T47D (cell line): ENCODE measurements around the gene STK32C.

Experiments used
- DNase-seq, 2 experiments: peaks; one replicate each; pipeline versions ENCODE4 v3.0.0 to v3.0.0-alpha.2; 2011 to 2012; ENCODE audit warnings: low read depth in 1 of 2, low spot score in 1 of 2
- JUND ChIP-seq: IDR thresholded peaks from 2 replicates; pipeline ENCODE4 v1.6.1; 2012; ENCODE audit warnings: low read depth
- in situ Hi-C: cut with HindIII; loops from 2 replicates; pipeline ENCODE4 v1.10.0; 2016; ENCODE audit warnings: low sequenced_read_pairs, low pct_unique_long_range_greater_than_20kb

The STK32C gene

DNA sequence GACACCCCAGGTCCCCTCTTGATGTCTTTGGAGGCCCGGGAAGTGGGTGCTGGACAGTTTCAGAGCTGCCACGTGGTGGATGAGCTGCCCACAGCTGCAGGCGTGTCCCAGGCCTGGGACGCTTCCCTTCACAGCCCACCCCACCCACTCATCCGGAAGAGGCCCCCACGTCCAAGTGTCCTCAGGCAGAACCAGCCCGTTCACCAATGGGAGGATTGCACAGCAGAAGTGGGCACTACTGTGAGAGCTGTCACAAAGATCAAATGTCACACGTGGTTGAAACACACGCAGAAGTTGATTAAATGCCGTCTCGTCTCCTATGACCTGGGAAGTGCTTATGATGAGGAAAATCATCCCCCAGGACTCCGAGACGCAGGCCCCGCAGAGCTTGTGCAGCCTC, 52.9 kb downstream of the STK32C start:
- TF ChIP-seq JUND, result no peak
- in situ Hi-C loops, result no loop called here
- DNase-seq, result no peak

DNA sequence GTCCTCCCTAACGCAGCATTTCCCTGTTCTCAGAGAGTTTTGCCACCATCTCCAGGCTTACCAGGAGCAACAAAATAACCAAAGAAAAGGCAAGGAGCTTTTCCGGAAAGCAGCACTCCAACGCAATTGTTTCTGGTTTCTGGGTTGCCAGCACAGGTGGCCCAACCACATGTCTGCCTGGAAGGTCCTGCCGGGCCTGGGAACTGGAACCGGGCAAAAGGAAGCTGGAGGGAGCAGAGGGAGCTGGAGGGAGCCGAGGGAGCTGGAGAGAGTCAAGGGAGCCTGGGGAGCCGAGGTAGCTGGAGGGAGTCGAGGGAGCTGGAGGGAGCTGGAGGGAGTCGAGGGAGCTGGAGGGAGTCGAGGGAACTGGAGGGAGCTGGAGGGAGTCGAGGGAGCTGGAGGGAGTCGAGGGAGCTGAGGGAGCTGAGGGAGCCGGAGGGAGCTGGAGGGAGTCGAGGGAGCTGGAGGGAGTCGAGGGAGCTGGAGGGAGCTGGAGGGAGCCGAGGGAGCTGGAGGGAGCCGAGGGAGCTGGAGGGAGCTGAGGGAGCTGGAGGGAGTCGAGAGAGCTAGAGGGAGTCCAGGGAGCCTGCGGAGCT, 54.6 kb downstream of the STK32C start:
- no peak for DNase-seq
- TF ChIP-seq JUND, result no peak
- in situ Hi-C loops, result no loop called here

DNA sequence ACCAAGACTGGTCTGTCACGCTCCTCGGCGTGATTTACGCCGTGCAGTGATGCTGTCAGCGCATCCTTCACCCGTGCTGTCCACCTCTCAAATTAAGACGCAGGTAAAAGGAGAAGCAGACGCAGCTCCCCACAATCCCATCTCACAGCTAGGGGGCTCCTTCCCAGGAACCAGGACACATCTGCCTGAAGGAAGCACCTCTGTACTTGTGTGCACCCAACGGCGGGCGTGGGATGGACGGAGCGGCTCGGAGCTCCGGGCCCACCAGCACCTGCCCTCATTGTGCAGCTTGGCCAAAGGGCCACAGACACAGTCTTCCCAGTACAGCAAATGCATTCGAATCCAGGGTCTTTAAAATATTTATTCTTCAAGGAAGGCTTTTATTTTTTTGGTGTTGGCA, 55.3 kb downstream of the STK32C start:
- no peak for TF ChIP-seq JUND
- DNase-seq, result no peak
- in situ Hi-C loops, result no loop called here

DNA sequence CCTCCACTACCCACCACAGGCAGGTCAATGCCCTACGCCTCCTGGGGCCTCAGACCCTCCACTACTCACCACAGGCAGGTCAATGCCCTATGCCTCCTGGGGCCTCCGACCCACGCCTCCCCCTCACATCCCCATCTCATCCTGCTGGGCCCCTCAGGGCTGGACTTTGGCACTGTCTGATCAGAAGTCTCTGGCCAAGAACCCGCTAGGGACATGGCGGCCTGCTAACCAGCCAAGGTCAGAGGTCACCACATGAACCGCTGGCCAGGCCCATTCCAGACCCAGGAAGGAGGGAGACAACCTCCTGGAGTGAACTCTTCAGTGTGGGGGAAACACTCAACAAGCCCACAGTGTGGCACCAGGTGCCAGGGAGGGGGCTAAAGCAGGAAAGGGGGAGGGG, 55.8 kb downstream of the STK32C start:
- in situ Hi-C loops, result no loop called here
- no peak for DNase-seq
- no peak for TF ChIP-seq JUND

DNA sequence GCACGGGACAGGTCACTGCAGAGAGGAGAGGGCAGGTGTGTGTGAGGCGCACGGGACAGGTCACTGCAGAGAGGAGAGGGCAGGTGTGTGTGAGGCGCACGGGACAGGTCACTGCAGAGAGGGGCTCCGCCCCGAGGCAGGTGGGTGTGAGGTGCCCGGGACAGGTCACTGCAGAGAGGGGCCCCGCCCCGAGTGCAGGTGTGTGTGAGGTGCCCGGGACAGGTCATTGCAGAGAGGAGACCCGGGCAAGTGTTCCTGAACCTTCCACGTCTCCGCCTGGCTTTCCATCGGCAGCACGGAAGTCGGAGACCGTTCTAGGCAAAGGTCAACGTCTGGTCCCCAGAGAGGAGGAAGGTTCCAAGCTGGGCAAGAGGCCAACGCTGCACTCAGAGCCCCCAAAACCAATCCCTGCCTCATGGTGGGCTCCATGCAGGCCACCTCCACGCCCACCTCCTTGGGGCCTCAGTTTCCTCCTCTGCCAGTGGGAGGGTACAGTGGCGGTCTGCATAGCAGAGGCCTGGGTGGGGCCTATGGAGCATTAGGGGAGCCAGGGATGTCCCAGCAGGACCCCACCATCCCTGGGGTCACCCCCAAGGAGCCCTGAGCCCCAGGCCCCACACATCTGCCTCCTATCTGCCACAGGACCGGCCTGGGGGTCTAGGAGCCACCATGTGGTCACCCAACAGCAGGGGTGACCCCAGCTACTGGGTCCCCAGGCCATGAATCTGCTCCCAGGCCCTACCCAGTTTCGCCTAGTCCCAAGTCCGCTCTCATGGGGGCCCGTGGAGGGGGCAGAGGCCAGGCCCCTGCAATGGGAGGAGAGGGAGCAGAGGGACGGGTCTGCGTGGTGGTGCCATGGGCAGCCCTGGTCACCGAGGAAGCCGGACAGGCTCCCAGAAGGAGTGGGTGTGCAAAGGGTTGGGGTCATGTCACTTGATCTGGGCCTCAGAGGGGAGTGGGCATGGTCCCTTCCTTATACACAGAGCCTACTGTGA, 57.0 kb downstream of the STK32C start:
- no peak for DNase-seq
- no peak for TF ChIP-seq JUND
- in situ Hi-C loops, result no loop called here

DNA sequence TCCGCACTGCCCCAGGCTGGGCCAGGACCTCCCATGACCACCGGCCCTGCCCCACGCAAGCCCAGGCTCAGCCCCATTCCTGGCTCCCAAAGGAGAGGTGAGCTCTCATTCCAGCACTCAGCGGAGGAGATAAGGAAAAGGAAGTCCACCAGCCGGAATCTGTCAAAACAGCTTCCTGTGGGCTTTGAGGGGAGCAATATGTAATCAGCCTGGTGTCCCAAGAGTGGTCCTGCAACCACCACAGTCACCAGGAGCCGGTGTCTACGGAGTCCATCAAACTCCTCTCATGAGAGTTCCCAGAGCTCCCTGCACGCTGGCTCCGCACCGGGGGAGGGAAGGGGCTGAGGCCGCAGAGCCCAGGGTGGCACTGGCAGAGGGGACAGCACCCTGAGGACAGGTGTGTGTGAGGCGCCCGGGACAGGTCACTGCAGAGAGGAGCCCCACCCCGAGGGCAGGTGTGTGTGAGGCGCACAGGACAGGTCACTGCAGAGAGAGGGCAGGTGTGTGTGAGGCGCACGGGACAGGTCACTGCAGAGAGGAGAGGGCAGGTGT, 57.9 kb downstream of the STK32C start:
- in situ Hi-C loops, result no loop called here
- no peak for TF ChIP-seq JUND
- no peak for DNase-seq

DNA sequence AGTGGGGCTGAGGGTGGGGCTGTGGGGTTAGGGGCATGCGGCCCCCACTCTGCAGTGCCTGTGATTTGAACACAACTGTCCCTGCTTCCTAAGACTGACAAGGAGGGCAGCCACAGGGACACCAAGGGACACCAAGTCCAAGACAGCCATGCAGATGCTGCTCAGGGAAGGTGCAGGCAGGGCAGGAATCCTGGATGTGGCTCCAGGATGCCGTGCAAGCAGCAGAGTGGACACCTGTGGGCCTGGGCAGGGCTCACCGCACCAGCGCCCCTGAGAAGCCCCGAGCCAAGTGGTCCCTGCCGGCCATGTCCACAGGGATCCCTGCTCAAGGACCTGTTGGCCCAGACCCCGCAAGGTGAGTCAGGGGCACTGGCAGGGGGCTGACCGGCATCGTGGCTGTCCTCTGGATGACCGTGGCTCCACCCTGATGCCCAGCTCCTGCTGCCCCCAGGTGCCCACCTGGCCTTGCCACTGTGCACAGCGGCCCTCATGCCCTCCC, 58.5 kb downstream of the STK32C start:
- no peak for TF ChIP-seq JUND
- in situ Hi-C loops, result no loop called here
- no peak for DNase-seq

DNA sequence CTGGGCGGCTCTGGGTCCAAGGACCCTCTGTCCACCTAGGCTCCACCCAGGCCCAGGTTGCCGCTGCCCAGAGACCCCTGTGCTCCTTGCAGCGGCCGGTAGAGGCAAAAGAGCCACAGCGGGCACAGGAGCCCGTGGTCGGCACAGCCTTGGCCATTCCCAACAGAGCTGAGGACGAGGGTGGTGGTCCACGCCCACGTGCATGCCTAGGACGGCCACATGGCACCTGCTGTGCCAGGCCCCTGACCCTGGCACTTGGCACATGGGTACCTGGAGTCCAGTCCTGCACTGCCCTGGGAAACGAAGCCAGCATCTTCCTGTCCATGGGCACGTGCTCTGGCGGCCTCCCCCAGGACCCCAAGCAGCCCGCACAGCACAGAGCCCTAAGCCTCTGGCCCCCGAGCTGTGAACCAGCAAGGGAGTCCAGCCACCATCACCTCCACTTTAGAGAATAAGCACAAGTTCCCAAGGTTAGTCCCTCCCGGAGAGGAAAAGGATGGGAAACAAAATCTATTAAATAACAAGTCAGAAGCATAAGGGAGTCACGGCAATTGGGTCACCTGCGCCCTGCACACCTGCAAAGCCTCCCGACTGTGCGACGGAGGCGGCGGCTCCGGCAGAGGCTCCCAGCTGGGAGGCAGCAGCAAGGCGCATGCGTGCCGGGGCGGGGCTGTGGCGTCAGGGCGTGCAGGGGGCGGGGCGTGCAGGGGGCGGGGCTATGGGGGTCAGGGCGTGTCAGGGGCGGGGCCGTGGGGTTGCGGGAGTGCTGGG, 59.1 kb downstream of the STK32C start:
- no peak for TF ChIP-seq JUND
- peak; percentile 76 to 91 for DNase-seq
- in situ Hi-C loops, result no loop called here

DNA sequence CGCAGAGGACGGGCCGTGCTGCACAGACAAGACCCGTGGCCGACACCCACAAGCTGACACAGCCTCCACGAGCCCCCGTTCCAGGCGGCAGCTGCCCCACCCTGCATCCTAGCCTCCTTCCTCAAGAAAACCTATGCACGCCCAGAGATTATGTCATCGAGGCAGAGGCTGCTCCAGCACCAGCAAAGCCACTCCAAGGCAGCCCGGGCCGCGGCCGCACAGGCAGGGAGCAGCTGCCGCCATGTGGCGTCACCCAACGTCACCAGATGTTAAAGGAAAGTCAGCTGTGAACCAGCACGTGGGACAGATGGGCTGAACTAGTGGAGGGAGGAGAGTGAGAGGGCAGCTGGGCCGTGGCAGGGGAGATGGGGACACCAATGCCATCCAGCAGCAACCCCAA, 59.8 kb downstream of the STK32C start:
- in situ Hi-C loops, result no loop called here
- no peak for DNase-seq
- no peak for TF ChIP-seq JUND

DNA sequence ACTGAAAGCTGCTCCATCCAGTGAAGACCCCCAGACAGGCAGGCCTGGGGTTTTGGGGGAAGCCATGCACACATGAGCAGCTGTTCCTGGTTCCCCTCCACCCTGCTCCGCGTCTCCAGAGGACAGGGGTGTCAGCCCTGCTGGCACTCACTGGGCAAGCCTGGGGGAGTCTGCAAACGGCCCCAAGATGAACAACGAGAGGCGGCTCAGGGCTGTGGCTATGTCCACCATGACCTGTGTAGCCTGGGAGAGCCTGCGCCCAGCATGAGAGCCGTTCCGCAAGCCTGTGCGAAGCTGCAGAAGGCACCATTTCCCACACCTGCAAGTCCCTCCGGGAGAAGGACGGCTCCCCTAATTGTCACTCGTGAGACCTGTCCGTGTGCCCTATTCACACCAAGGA, 61.5 kb downstream of the STK32C start:
- no peak for TF ChIP-seq JUND
- no peak for DNase-seq
- in situ Hi-C loops, result no loop called here

DNA sequence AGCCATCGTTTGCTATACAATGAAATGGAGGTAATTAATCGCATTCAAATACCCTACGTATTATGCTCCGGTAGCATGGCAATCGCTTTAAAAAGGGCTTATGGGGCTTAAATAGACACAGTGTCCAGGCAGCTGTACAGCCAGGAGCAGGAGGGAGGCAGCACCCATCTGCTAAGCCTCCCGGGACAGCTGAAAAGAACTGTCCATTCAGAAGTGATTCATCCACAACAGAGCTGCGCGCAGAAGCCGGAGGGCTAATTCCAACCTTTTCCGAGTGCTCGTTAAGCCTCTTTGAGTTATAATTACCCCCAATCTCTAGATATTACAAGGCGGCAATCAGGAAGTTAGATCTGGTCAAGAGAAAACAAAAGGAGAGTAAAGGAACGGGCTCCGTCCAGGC, 62.7 kb downstream of the STK32C start:
- no peak for TF ChIP-seq JUND
- in situ Hi-C loops, result no loop called here
- no peak for DNase-seq

DNA sequence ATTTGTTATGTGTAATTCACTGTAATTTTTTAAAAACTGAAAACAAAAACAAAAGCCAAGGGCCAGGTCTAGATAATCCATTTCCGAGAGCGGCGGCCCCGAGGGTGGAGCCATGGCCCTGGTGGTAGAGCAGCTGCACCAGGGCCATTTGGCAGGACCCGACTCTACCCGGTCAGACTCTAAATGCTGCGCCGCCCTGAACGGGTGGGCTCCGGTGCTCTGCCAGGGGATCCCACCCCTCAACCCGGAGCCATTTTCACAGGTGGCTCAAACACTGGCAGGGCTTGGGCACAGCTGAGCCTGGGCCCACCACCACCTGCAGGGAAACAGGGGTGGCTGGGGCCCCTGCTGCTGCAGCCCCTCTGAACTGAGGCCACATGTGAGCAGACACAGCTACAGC, 64.1 kb downstream of the STK32C start:
- DNase-seq, result no peak
- no peak for TF ChIP-seq JUND
- in situ Hi-C loops, result no loop called here
